ENCODE measurements around the gene SRSF3.

GRCh38 chr6:36609582-36609981 lies 15.4 kb downstream of the SRSF3 start:
- TF ChIP-seq PRDM2 (tag by site-specific recombination; IDR thresholded peaks at IDR 0.05; ENCODE audit: borderline replicate concordance) (no peak), ZNF174 (tag by site-specific recombination; IDR thresholded peaks at IDR 0.05) (no peak), ZNF274 (IDR thresholded peaks at IDR 0.05; ENCODE audit: low read length) (no peak), ZNF274 (tag by site-specific recombination; IDR thresholded peaks at IDR 0.05; ENCODE audit: borderline replicate concordance) (no peak), CTCF (tag by site-specific recombination; IDR thresholded peaks at IDR 0.05) (no peak), ZNF785 (tag by site-specific recombination; IDR thresholded peaks at IDR 0.05) (no peak)
